NT2/D1 (cell line): ENCODE data around the gene PTDSS2.

ENCODE experiments used
- SUZ12 ChIP-seq: IDR thresholded peaks from 2 replicates; pipeline ENCODE4 v1.6.1; 2011; ENCODE audit not compliant: insufficient read length, insufficient read depth; ENCODE audit errors: extremely low read depth
- ZNF274 ChIP-seq: IDR thresholded peaks from 2 replicates; pipeline ENCODE4 v1.6.1; 2011; ENCODE audit warnings: mild to moderate bottlenecking, low read depth, low read length

DNA sequence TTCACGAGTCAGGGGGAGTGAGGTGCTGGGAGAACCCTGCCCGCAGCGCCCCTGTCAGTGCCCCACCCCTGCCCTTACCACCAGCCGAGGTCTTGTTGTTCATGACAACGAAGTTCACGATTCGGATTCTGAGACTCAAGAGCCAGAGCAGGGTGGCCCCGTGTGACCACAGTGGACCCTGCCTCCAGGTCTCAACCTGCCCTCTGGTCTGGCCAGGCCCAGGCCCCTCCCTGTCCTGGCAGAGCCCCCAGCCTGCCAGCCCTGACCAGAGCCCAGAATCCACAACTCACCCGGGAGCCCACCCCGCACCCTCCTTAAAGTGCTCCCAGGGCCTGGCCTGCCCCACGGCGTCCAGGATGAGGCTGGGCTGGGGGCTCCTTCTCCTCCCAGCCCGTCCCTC is 18.2 kb upstream of the PTDSS2 start:
- TF ChIP-seq ZNF274 (no peak), SUZ12 (no peak)
